Central memory CD4-positive, alpha-beta T cell (primary cell): ENCODE results near the gene ZNF367.
A peak's percentile ranks its signal among the peaks of the same experiment; 100 is the strongest.
"Not testable (repeated sequence)": the region's sequence is repeated elsewhere in the genome, so short reads cannot be mapped to it uniquely, and the experiment has no call there.

Experiments used
- DNase-seq: peaks from one replicate; pipeline ENCODE4 v3.0.0; 2022

ZNF367 gene

DNA sequence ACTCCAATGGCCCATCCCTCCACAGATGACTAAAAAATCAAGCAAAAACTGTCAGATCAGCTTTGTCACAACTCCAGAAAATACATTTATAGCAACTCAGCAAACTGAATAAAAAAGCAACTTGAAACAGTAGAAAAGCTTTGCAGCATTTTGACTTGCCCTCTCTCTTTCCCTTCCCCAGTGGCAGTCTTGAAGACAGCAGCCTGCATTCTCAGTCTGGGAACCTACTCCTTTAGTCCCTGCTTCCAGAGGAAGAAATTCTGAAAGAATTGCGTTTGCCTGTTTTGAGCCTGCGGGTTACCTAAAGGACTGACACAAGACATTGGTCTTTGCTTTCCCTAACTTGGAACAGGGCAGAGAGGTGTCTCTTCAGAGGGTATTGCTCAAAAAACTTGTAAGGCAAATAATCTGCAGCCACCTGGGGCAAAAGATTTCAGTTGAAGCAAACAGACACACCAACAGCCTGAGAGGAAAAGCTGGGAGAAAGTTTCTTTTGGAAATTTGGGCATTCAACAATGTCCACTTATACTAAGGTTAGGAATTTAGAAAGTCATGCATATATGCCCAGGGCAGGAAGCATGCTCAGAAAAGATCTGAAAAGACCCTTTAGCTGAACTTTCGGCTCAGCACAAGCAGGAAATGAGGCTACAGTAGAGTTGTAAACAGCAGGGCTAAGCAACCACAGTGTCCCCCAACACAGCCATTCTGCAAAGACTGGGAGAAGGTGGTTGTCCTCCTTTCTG lies 19.4 kb downstream of the ZNF367 start:
- DNase-seq: no peak

- DNase-seq: no peak
These were observed 22.2 kb downstream of the ZNF367 start for GRCh38 chr9:96395964-96396363.

DNA sequence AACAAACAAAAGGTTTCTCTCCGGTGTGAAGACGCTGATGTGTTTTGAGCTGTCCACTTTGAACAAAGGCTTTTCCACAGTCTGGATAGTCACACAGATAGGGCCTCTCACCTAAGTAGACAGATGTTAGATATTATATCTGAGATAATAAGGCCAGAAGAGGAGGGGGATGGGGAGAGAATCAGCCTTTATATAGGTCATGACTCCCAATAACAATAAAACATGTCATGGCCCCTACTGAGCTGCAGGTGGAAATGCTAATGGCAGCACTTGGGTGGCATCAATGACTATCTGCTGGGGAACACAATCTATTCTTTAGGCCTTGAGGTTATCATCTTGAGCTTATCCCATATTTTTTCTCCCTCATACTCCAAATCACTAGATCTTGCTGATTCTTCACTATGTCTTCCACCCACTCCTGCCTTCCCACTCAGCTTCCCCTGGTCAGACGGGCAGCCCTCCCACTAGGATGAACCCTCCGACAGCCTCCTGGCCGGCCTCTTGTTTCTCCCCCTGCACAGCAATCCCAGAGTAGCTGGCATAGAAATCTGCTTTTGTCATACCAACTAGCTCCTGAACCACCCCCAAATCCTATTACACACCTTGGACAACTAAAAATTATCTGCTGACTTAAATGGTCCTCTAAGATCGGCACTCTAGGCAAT lies 23.2 kb downstream of the ZNF367 start:
- DNase-seq: no peak

- DNase-seq: no peak
These were observed 25.9 kb downstream of the ZNF367 start for GRCh38 chr9:96392263-96392662.

- no peak for DNase-seq
These were observed 27.0 kb downstream of the ZNF367 start for GRCh38 chr9:96391021-96391765.

- no peak for DNase-seq
These were observed 30.0 kb downstream of the ZNF367 start for GRCh38 chr9:96388144-96388543.

DNA sequence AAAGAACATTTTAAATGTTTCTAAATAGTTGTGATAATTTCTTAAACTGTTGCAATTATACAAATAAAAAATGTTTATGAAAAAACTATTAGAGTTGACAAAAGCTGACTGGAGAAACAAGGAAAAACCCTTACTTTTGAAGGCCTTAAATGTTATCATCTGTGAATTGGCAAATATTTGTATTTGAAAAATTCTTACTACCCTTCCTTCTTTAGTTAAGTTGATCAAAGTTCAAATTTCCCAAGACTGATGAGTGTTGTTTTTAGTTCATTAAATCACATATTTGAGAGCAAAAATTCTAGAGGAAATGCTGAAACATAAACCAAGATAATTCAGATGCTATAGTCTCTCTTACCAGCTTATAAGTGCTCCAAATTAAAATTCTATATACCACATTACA lies 32.0 kb downstream of the ZNF367 start:
- DNase-seq: no peak

DNA sequence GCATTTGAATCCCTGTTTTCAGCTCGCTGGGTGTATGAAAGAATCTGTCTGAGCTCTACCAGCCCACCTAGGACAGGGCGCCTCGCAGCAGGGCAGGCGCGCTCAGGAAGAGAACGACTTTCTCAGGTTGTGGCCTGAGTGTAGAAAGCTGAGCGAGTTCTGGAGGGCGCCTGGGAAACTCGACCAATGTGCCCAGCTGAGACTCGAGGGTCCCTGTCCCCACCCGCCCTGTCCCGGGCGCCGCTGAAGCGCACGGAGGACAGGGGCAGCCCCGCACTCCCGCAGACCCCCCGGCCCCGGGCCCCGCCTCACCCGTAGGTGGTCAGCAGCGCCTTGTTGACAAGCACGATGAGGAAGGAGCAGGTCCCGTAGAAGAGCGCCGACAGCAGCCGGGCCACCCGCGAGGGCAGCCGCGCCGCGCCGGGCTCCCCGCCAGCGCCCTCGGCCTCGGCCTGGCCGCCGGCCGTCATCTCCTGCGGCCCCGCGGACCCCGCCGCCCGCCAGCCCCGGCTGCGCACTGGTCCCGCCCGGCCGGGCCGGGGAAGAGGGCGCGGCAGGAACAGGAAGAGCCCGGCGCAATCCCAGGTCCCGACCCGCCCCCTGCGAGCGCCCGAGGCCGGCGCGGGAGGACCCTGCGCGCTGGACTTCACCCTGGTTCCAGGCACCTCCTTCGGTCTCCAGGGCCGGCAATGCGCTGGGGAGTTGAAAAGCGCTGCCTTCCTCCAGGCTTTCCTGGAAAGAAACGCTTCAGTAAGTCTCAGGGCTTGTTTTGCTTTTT lies 34.8 kb downstream of the ZNF367 start, which contains the start of gene SLC35D2:
TSS of gene SLC35D2 (minus strand) at position 547 of the 778 bp plus-strand sequence. CDS start at position 470, 77 bp downstream.
- DNase-seq: peak; percentile 9

DNA sequence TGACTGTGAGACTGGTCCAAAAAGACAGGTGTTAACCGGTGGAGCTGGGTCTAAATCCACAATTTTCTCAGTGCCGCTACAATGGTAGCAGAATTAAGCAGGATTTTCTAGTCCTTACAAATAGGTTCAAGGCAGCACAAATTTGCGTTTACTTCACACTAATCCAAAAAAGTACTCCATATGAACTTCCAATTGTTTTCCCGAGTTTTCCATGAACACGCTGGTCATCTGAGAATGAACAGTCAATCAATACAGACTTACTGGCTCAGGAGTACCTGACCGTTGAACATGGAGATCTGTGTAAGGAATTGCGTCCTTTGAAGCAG lies 35.4 kb downstream of the ZNF367 start:
- DNase-seq: no peak

DNA sequence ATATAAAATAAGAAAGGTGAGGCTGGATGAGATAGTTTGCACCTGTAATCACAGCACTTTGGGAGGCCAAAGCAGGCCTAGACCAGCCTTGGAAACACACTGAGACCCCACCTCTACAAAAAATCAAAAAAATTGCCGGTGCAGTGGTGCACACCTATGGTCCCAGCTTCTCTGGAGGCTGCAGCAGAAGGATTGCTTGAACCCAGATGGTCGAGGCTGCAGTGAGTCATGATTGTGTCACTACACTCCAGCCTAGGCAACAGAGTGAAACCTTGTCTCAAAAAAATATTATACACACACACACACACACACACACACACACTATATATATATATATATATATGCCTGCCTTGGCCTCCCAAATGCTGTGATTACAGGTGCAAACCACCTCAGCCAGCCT lies 36.0 kb downstream of the ZNF367 start:
- DNase-seq: no peak

DNA sequence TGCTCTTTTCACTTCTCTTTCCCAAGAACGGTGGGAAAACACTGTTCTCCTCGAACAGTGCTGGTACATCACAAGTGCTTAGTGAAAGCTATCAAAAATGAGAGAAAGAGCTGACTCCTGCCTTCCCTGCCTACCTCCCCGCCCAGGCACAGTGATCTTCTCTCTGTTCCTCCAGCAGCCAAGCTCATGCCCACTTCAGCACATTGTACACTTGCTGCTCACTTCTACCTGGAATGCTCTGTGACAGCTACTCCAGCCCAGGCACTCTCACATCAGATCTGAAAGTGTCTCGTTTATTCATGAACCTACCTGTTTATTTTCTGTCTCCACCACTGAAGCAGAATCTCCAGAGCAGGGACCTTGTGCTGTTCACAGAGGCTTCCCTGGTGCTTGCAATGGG lies 36.5 kb downstream of the ZNF367 start:
- no peak for DNase-seq

GRCh38 chr9:96381125-96381524 lies 37.0 kb downstream of the ZNF367 start:
- no peak for DNase-seq

DNA sequence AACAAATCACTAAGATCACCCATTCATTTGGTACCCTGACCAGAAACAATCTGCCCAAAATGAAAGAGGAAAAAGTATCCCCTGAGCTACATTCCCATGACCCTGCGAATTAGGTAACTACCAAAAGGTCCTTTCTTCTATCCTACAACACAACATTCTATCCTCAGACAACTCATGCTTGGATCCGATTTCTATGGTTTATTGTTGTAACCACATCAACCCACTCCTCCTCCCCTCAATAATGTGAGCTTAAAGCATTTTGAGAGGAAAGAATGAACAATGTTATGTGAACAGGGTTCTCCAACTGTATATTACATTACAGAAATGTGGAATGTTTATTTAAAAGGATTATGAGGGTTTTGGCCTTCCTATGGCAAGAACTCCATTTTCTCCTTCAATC lies 38.7 kb downstream of the ZNF367 start:
- DNase-seq: no peak

DNA sequence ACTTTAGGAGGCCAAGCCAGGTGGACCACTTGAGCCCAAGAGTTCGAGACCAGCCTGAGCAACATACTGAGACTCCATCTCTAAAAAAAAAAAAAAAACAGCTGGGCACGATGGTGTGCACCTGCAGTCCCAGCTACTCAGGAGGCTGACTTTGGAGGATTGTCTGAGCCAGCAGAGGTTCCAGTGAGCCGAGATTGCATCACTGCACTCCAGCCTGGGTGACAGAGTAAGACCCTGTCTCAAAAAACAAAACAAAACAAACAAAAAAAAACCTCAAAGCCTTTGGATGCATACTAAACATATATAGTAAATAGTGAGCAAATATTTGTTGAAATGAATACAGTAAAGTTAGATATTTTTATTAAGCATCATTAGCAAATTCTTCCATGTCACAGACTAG lies 40.0 kb downstream of the ZNF367 start:
- DNase-seq: no peak

GRCh38 chr9:96376891-96377874 lies 41.0 kb downstream of the ZNF367 start:
- DNase-seq: no peak

- DNase-seq: not testable (repeated sequence)
These were observed 42.7 kb downstream of the ZNF367 start for GRCh38 chr9:96375507-96375906.

DNA sequence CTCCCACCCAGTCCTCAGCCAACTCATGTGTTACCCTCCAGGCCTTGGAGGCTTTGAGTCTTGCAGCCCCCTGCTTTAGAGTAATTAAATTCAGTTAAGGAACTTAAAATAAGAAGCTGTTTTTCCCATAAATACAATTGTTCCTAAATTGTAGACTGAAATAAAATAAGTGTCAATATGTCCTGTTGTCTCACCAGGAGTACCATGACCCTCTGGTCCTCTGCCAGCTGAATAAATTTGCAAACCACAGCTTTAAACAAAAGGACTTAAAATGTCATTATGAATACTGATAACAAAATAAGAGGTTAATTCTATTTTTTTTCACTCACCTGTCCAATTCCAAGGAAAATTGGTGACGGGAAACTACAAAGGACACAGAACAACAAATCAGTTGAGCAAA lies 50.2 kb downstream of the ZNF367 start:
- DNase-seq: no peak

DNA sequence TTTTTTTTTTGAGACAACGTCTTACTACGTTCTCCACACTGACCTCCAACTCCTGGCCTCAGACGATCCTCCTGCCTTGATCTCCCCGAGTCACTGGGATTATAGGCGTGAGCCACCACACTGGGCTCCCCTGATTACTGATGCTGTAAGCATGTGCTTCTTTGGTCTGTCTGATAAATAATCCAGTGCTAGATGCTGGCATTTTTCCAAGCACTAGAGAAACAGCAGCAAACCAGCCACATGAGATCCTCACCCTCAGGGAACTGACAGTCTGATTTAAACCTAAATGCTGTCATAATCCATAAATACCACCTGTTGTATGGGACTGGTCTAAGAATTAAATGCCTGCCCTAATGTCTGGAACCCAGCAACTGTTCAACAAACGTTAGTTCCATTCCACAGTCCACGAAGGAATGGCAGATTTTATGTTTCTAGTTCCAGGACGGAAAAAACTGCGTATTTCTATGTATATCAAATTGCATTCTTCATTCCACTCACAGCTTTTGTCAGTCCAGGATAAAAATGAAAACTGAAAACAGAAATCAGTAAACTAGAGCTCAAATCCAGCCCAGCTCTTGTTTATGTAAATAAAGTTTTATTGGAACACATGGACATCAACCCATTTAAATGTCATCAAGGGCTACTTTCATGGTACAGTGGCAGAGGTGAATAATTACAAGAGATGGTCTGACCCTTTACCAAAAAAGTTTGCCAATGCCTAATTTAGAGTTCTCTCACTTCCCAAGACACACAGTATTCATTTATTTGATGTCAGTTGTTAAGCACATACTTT lies 54.8 kb downstream of the ZNF367 start:
- DNase-seq: no peak

DNA sequence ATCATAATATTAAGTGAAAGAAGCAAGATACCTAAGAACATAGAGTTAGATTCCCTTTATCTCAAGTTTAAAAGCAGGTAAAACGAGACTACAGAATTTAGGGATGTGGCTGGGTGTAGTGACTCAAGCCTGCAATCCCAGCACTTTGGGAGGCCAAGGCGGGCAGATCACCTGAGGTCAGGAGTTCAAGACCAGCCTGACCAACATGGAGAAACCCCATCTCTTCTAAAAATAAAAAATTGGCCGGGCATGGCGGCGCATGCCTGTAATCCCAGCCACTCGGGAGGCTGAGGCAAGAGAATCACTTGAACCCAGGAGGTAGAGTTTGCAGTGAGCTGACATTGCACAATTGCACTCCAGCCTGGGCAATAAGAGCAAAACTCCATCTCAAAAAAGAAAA lies 56.1 kb downstream of the ZNF367 start:
- DNase-seq: not testable (repeated sequence)

DNA sequence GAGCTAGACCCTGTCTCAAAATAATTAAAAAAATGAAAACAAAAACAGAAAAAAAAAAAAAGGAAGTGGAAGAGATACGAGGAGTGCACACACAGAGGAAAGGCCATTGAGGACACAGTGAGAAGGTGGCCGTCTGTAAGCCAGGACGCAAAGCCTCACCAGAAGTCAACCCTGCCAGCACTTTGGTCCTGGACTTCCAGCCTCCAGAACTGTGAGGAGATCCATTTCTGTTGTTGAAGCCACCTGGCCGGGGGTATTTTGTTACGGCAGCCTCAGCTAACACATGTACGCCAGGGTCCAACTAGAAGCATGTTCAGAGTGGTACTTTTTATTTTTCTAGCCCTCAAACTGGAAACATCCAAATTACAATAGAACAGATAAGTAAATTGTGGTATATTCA lies 56.5 kb downstream of the ZNF367 start:
- DNase-seq: no peak

GRCh38 chr9:96360976-96361375 lies 57.2 kb downstream of the ZNF367 start:
- DNase-seq: no peak
